HG02870 (cell line): ENCODE data around the gene DUS3L.
"Not testable (repeated sequence)": the region's sequence is repeated elsewhere in the genome, so short reads cannot be mapped to it uniquely, and the experiment has no call there.

ENCODE experiments used
- ATAC-seq: cut with Tn5 transposase; IDR thresholded peaks from one replicate; pipeline ENCODE4 v1.9.1; 2021; ENCODE audit warnings: mild to moderate bottlenecking, moderate library complexity; ENCODE audit not compliant: unreplicated experiment

DUS3L gene

DNA sequence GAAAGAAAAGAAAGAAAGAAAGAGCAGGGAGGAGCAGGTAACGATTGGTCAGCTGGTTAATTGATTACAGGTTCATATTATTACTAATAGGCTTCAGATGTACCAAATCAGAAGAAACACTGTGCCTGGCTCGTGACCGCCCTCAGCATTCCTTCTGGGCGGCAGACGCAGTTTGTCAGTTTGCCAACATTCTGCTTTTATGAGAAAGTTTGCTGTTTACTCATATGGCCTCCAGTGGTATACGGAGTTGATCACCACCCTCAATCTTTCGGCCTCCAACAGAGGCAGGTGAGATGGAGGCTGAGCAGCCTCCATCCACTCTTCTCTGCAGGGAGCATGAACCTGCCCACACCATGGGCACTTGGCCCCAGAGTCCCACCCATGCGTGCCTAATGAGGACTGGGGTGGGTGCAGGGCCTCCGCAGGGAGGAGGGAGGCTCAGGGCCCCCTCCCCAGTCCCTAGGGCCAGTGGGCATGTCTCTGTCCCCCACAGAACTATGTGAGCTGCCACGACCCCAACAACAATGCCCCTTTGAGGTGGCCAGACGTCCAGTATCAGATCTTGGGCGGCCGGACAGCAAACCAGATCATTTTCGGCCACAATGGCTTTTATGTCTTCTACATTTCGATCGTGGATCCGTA lies 15.2 kb downstream of the DUS3L start:
- no peak for ATAC-seq

DNA sequence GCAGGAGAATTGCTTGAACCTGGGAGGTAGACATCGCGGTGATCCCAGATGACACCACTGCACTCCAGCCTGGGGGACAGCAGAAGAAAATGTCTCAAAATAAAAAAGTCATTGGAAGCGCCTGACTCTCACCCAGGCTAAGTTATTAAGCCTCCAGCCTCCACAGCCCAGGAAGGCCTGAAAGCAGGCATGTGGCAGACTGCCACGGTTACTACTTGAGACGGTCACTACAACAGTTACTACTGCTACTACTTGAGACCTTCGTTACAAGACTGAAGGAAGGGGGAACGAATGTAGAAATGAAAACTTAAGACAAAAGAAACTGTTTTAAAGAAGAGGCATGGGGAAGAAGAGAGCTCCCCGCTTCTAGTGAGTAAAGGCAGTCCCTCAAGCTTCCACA lies 16.0 kb downstream of the DUS3L start:
- ATAC-seq = no peak

DNA sequence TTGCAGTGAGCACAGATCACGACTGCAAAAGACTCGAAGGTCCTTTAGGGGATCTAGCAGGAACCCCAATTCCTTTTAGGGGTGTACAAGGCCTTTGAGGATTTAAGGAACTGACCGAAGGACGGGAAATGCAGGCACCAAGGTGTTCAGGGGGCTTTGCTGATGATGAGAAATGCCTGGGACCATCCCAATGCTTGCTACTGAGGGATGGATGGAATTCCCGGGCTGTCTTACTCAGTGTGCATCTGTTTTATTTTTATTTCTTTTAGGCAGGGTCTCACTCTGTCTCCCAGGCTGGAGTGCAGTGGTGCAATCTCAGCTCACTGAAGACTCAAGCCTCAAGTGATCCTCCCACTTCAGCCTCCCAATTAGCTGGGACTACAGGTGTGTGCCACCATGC lies 17.7 kb downstream of the DUS3L start:
- no peak for ATAC-seq

DNA sequence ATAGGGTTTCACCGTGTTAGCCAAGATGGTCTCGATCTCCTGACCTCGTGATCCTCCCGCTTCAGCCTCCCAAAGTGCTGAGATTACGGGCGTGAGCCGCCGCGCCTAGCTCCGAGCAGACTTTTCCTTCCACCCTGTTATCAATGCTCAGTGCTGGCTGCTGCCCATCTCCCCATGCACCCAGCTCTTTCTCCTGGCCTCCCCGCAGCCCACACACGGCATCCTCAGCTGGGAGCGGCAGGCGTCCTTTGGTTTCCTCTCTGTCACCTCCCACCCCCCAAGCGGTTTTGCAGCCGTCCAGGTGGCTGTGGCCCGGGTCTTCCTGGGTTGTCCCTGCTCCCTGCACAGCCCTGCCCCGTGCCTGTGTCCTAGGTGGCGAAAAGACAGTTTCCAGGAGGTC lies 18.5 kb downstream of the DUS3L start:
- no peak for ATAC-seq

DNA sequence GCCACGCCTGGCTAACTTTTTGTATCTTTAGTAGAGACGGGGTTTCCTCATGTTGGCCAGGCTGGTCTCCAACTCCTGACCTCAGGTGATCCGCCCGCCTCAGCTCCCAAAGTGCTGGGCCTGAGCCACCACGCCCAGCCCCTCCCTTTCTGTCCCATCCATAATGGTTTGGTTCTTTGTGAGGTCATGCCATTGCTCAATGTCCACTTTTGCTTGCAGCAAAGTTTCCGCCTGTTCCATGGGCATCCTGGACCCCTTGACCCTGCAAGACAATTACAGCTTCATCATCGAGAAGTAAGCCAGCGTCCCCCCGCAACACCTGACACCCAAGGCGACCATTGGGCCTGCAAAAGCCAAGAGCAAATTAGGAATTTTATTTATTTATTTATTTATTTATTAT lies 23.0 kb downstream of the DUS3L start:
- no peak for ATAC-seq

DNA sequence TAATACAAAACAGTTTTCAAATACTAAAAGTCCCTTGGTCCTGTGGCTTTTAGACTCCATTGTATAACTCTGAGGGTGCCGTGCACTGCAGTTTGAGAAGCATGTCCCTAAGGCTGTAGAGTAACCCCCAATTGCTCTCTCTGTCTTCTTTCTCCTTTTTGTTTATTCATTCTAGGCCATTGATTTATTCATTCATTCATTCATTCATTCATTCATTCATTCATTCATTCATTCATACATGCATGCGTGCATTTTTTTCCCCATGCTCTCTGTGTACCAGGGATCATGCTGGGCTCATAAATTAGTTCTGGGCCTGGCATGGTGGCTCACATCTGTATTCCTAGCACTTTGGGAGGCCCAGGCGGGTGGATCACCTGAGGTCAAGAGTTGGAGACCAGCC lies 25.7 kb downstream of the DUS3L start:
- ATAC-seq = no peak

DNA sequence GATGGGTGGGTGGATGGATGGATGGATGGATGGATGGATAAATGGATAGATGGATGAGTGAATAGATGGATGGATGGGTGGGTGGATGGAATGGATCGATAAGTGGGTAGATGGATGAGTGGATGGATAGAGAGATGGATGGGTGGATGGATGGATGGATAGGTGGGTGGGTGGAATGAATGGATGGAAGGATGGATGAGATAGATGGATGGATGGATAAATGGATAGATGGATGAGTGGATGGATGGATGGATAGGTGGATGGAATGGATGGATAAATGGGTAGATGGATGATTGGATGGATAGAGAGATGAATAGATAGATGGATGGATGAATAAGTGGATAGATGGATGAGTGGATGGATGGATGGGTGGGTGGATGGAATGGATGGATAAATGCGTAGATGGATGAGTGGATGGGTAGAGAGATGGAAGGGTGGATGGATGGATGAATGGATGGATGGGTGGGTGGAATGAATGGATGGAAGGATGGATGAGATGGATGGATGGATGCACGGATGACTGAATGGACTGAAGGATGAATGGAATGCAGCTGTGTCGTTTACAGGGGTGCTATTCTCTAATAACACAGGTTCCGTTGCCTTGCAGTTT lies 28.2 kb downstream of the DUS3L start:
- no peak for ATAC-seq

DNA sequence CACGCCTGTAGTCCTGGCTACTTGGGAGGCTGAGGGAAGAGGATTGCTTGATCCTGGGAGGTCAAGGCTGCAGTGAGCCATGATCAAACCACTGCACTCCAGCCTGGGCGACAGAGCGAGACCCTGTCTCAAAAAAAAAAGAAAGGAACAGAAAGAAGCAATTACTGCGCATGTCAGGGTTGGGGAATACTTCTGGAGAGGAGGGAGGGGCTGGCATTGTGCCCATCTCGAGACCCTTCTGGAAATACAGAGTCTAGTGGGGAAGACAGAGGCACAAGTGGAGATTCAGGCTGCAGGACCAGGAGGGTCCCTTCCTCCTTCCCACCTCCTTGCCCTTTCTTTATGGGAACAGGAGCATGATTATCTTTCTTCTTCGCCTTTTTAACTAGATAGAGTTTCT lies 37.2 kb downstream of the DUS3L start:
- ATAC-seq = no peak

DNA sequence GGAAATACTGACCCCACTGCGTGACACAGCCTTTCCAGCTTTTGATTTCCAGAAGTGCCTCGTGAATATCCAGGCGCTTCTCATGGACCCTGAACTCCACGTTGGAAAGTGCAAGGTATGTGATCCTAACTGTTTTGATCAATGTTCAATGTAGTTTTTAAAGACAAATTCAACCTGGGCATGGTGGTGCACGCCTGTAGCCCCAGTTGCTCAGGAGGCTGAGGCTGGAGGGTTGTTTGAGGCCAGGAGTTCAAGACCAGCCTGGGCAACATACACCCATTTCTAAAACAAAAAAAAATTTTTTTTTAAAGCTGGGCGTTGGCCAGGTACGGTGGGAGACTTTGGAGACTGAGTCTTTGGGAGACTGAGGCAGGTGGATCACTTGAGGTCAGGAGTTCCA lies 39.3 kb downstream of the DUS3L start:
- no peak for ATAC-seq

DNA sequence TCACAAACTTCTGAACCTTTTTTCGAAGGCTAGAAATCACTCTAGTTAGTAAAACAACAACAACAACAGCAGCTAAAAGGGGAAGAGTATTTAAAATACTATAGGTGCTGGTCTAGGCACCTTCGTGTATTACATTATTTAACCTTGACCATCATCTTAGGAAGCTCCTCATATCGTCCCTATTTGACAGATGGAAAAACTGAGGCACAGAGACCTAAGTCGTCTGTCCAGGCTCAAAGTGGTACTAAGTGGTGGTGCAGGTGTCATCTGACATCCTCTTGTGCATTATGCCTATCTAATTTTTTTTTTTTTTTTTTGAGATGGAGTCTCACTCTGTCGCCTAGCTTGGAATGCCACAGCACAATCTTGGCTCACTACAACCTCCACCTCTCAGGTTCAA lies 41.5 kb downstream of the DUS3L start:
- ATAC-seq = no peak

DNA sequence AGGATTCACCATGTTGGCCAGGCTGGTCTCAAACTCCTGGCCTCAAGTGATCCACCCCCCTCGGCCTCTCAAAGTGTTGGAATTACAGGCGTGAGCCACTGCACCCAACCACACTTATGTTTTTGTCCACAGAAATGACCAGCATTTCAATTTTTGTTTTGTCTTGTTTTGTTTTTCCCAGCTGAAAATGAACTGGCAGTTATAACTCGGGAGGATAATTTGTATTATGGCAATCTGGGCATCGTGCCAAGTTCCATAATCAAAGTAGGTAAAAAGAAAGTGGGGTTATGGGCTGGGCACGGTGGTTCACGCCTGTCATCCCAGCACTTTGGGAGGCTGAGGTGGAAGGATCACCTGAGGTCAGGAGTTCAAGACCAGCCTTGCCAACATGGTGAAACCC lies 42.0 kb downstream of the DUS3L start:
- not testable (repeated sequence) for ATAC-seq

DNA sequence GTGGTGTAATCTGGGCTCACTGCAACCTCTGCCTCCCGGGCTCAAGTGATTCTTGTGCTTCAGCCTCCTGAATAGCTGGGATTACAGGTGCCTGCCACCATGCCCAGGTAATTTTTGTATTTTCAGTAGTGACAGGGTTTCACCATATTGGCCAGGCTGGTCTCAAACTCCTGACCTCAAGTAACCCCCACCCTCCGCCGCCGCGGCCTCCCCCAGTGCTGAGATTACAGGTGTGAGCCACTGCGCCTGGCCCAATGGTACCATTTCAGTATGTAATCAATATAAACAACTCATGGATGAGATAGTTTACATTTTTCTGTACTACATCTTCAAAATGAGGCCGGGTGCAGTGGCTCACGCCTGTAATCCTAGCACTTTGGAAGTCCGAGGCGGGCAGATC lies 46.0 kb downstream of the DUS3L start:
- not testable (repeated sequence) for ATAC-seq

DNA sequence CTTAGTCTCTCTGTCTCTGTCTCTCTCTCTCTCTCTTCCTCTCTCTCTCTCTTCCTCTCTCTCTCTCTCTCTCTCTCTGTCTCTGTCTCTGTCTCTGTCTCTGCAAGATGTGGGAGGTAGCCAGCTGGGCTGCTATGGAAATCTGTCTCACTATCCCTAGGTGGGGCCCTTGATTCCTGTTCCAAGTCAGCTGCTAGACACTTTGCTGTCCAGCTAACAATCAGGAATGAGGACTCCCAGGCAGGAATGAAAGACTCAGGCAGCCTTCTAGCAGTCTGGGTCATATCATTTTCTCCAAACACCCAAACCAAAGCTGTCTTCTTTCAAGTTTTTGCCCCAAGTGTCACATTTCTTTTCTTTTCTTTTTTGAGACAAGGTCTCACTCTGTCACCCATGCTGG lies 47.3 kb downstream of the DUS3L start:
- ATAC-seq = no peak

DNA sequence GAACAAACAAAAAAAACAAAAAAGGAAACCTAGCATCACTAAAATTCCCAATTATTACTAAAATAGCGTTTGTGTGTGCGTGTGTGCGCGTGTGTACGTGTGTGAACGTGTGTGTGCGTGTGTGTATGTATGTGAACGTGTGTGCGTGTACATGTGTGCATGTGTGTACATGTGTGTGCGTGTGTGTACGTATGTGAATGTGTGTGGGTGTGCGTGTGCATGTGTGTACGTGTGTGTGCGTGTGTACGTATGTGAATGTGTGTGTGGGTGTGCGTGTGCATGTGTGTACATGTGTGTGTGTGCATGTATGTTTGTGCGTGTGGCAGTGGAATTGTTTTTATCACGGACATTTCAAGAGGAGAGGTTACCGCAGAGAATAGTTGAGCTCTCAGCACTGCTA lies 48.9 kb downstream of the DUS3L start:
- ATAC-seq = no peak

DNA sequence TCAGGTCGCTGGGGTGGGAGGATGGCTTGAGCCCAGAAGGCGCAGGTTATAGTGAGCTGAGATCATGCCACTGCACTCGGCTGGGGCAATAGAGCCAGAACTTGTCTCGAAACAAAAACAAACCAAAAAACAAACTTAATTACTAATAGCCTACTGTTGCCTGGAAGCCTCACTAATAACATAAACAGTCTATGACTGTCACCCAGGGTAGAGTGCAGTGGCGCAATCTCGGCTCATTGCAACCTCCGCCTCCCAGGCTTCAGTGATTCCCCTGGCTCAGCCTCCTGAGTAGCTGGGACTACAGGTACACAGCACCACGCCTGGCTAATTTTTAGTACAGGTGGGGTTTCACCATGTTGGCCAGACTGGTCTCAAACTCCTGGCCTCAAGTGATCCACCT lies 52.5 kb downstream of the DUS3L start:
- no peak for ATAC-seq
